ENCODE measurements around the gene GPR162.

Gene GPR162

GRCh38 chr12:6852651-6853354 lies 31.2 kb downstream of the GPR162 start:
- no peak for DNase-seq (ENCODE audit: low read depth)
- in situ Hi-C loops (cut with HindIII; ENCODE audit: low sequenced_read_pairs), result no loop called here
- H3K4me3 ChIP-seq (ENCODE audit: low read depth, low read length), result peak overlapping the region; percentile 79
- no peak for TF ChIP-seq CTCF (IDR thresholded peaks at IDR 0.05; ENCODE audit: low read depth, low read length, missing control alignments)

- no peak for TF ChIP-seq CTCF (IDR thresholded peaks at IDR 0.05; ENCODE audit: low read depth, low read length, missing control alignments)
- no peak for DNase-seq (ENCODE audit: low read depth)
- H3K4me3 ChIP-seq (ENCODE audit: low read depth, low read length), result peak overlapping the region; percentile 79
- in situ Hi-C loops (cut with HindIII; ENCODE audit: low sequenced_read_pairs), result no loop called here
Measured at GRCh38 chr12:6853626-6854025, 32.0 kb downstream of the GPR162 start.

- H3K4me3 ChIP-seq (ENCODE audit: low read depth, low read length), result no peak overlapping the region
- no peak for TF ChIP-seq CTCF (IDR thresholded peaks at IDR 0.05; ENCODE audit: low read depth, low read length, missing control alignments)
- in situ Hi-C loops (cut with HindIII; ENCODE audit: low sequenced_read_pairs), result no loop called here
- no peak for DNase-seq (ENCODE audit: low read depth)
Measured at GRCh38 chr12:6854036-6854435, 32.4 kb downstream of the GPR162 start.

GRCh38 chr12:6855322-6855721 lies 33.7 kb downstream of the GPR162 start:
- in situ Hi-C loops (cut with HindIII; ENCODE audit: low sequenced_read_pairs), result no loop called here
- no peak for TF ChIP-seq CTCF (IDR thresholded peaks at IDR 0.05; ENCODE audit: low read depth, low read length, missing control alignments)
- H3K4me3 ChIP-seq (ENCODE audit: low read depth, low read length), result no peak overlapping the region
- DNase-seq (ENCODE audit: low read depth), result no peak

GRCh38 chr12:6858799-6859198 lies 37.2 kb downstream of the GPR162 start:
- no peak for DNase-seq (ENCODE audit: low read depth)
- in situ Hi-C loops (cut with HindIII; ENCODE audit: low sequenced_read_pairs), result no loop called here
- TF ChIP-seq CTCF (IDR thresholded peaks at IDR 0.05; ENCODE audit: low read depth, low read length, missing control alignments), result no peak
- no peak overlapping the region for H3K4me3 ChIP-seq (ENCODE audit: low read depth, low read length)

- in situ Hi-C loops (cut with HindIII; ENCODE audit: low sequenced_read_pairs), result no loop called here
- H3K4me3 ChIP-seq (ENCODE audit: low read depth, low read length), result no peak overlapping the region
- TF ChIP-seq CTCF (IDR thresholded peaks at IDR 0.05; ENCODE audit: low read depth, low read length, missing control alignments), result no peak
- no peak for DNase-seq (ENCODE audit: low read depth)
Measured at GRCh38 chr12:6860116-6860515, 38.5 kb downstream of the GPR162 start.
